ENCODE measurements around the gene SLC31A1. TPM values are rescaled to one million over a fixed set of nuclear protein-coding genes. Genes with fewer than 3 reads are reported as not detected.

The SLC31A1 gene
- total and polyA plus RNA-seq, 2 of the 13 experiments (the other 11 are each of a cell fraction or from before 2014, with no cell fraction given): 62.9 to 70.0 TPM

- TF ChIP-seq ZSCAN5A (CRISPR knock-in tag; IDR thresholded peaks at IDR 0.05; ENCODE audit: borderline replicate concordance) (no peak), FOXJ3 (CRISPR knock-in tag; IDR thresholded peaks at IDR 0.05; ENCODE audit: borderline replicate concordance) (no peak), ARNT2 (CRISPR knock-in tag; IDR thresholded peaks at IDR 0.05; ENCODE audit: low read depth) (no peak; the same call in 1 of the 2 replicates), STAT5B (CRISPR knock-in tag; IDR thresholded peaks at IDR 0.05) (no peak), ZNF790 (CRISPR knock-in tag; IDR thresholded peaks at IDR 0.05; ENCODE audit: borderline replicate concordance) (peak; percentile 93; the same call in 1 of the 2 replicates), ELF4 (CRISPR knock-in tag; IDR thresholded peaks at IDR 0.05; ENCODE audit: borderline replicate concordance) (no peak), JDP2 (CRISPR knock-in tag; IDR thresholded peaks at IDR 0.05; ENCODE audit: borderline replicate concordance) (no peak), ZNF572 (CRISPR knock-in tag; IDR thresholded peaks at IDR 0.05) (no peak), DNMT1 (CRISPR knock-in tag; IDR thresholded peaks at IDR 0.05) (no peak), ZNF235 (CRISPR knock-in tag; IDR thresholded peaks at IDR 0.05; ENCODE audit: borderline replicate concordance) (no peak), ZNF782 (CRISPR knock-in tag; IDR thresholded peaks at IDR 0.05; ENCODE audit: borderline replicate concordance) (no peak), NFYC (CRISPR knock-in tag; IDR thresholded peaks at IDR 0.05) (peak; percentile 78), HES4 (CRISPR knock-in tag; IDR thresholded peaks at IDR 0.05; ENCODE audit: borderline replicate concordance) (peak; percentile 43; the same call in 1 of the 2 replicates), ZNF441 (CRISPR knock-in tag; IDR thresholded peaks at IDR 0.05; ENCODE audit: borderline replicate concordance) (no peak)
- TF ChIP-seq, protein P1, sequence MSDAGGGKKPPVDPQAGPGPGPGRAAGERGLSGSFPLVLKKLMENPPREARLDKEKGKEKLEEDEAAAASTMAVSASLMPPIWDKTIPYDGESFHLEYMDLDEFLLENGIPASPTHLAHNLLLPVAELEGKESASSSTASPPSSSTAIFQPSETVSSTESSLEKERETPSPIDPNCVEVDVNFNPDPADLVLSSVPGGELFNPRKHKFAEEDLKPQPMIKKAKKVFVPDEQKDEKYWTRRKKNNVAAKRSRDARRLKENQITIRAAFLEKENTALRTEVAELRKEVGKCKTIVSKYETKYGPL (CRISPR knock-in tag; IDR thresholded peaks at IDR 0.05): no peak
- TF ChIP-seq, protein P2, sequence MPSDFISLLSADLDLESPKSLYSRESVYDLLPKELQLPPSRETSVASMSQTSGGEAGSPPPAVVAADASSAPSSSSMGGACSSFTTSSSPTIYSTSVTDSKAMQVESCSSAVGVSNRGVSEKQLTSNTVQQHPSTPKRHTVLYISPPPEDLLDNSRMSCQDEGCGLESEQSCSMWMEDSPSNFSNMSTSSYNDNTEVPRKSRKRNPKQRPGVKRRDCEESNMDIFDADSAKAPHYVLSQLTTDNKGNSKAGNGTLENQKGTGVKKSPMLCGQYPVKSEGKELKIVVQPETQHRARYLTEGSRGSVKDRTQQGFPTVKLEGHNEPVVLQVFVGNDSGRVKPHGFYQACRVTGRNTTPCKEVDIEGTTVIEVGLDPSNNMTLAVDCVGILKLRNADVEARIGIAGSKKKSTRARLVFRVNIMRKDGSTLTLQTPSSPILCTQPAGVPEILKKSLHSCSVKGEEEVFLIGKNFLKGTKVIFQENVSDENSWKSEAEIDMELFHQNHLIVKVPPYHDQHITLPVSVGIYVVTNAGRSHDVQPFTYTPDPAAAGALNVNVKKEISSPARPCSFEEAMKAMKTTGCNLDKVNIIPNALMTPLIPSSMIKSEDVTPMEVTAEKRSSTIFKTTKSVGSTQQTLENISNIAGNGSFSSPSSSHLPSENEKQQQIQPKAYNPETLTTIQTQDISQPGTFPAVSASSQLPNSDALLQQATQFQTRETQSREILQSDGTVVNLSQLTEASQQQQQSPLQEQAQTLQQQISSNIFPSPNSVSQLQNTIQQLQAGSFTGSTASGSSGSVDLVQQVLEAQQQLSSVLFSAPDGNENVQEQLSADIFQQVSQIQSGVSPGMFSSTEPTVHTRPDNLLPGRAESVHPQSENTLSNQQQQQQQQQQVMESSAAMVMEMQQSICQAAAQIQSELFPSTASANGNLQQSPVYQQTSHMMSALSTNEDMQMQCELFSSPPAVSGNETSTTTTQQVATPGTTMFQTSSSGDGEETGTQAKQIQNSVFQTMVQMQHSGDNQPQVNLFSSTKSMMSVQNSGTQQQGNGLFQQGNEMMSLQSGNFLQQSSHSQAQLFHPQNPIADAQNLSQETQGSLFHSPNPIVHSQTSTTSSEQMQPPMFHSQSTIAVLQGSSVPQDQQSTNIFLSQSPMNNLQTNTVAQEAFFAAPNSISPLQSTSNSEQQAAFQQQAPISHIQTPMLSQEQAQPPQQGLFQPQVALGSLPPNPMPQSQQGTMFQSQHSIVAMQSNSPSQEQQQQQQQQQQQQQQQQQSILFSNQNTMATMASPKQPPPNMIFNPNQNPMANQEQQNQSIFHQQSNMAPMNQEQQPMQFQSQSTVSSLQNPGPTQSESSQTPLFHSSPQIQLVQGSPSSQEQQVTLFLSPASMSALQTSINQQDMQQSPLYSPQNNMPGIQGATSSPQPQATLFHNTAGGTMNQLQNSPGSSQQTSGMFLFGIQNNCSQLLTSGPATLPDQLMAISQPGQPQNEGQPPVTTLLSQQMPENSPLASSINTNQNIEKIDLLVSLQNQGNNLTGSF (CRISPR knock-in tag; IDR thresholded peaks at IDR 0.05): no peak
- TF ChIP-seq, protein P3, sequence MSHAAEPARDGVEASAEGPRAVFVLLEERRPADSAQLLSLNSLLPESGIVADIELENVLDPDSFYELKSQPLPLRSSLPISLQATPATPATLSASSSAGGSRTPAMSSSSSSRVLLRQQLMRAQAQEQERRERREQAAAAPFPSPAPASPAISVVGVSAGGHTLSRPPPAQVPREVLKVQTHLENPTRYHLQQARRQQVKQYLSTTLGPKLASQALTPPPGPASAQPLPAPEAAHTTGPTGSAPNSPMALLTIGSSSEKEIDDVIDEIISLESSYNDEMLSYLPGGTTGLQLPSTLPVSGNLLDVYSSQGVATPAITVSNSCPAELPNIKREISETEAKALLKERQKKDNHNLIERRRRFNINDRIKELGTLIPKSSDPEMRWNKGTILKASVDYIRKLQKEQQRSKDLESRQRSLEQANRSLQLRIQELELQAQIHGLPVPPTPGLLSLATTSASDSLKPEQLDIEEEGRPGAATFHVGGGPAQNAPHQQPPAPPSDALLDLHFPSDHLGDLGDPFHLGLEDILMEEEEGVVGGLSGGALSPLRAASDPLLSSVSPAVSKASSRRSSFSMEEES (CRISPR knock-in tag; IDR thresholded peaks at IDR 0.05): peak; percentile 38; the same call in 1 of the 2 replicates
Measured at GRCh38 chr9:113221003-113221799, at the start of gene SLC31A1, which contains the start of gene FKBP15 (continued).

Measured in HepG2 (cell line).